Measurements from ENCODE around the gene ARFGAP2.

The ARFGAP2 gene

DNA sequence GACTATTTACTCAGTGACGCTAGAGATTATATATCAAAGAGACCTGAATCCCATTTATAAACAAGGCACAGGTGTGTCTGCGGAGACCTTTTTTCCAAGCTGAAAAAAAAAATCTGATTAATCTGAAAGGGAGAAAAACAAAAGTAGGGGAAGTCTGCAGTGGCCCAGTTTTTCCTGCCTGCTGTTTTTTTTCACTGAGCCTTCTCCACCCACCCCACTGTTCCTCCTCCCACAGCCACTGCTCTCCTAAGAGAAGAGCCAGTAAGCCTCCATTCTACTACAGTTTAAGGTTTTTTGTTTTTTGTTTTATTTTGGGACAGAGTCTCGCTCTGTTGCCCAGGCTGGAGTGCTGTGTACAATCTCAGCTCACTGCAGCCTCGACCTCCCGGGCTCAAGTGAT lies 18.4 kb downstream of the ARFGAP2 start:
- DNase-seq (ENCODE audit: low spot score), result no peak
- POLR2A ChIA-PET (ENCODE audit: low non-redundant PET), result no interaction called here
- TF ChIP-seq, protein P1, sequence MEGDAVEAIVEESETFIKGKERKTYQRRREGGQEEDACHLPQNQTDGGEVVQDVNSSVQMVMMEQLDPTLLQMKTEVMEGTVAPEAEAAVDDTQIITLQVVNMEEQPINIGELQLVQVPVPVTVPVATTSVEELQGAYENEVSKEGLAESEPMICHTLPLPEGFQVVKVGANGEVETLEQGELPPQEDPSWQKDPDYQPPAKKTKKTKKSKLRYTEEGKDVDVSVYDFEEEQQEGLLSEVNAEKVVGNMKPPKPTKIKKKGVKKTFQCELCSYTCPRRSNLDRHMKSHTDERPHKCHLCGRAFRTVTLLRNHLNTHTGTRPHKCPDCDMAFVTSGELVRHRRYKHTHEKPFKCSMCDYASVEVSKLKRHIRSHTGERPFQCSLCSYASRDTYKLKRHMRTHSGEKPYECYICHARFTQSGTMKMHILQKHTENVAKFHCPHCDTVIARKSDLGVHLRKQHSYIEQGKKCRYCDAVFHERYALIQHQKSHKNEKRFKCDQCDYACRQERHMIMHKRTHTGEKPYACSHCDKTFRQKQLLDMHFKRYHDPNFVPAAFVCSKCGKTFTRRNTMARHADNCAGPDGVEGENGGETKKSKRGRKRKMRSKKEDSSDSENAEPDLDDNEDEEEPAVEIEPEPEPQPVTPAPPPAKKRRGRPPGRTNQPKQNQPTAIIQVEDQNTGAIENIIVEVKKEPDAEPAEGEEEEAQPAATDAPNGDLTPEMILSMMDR (conservative IDR thresholded peaks at IDR 0.05; ENCODE audit: low read depth), result no peak
- CTCF ChIA-PET, result no interaction called here
- no peak overlapping the region for H3K27ac ChIP-seq

DNA sequence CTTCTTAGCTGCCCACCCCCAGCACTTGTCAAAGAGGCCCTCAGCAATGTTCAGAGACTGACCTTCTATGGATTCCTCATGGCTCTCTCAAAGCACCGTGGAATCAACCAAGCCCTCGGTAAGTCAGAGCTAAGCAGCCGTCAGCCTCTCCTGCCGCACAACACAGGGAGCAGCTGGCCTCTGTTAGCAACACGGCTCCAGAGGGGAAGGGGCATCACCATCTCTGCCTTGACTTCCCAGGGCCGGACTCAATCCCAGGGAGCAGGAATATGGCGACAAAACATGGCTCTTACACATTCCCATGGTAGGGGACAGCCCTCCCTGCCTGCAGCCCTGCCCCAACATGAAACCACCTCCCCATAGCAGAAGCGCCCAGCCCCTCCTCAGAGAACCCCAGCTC lies 18.9 kb downstream of the ARFGAP2 start:
- H3K27ac ChIP-seq, result no peak overlapping the region
- DNase-seq (ENCODE audit: low spot score), result no peak
- ChIA-PET POLR2A (ENCODE audit: low non-redundant PET) (no interaction called here), CTCF (interaction anchor here (1.0 kb wide), 1 partner anchor 239 kb away, joined by 3 read pairs; no protein-coding TSS in a partner anchor)
- TF ChIP-seq, protein P1 (conservative IDR thresholded peaks at IDR 0.05; ENCODE audit: low read depth), result no peak

DNA sequence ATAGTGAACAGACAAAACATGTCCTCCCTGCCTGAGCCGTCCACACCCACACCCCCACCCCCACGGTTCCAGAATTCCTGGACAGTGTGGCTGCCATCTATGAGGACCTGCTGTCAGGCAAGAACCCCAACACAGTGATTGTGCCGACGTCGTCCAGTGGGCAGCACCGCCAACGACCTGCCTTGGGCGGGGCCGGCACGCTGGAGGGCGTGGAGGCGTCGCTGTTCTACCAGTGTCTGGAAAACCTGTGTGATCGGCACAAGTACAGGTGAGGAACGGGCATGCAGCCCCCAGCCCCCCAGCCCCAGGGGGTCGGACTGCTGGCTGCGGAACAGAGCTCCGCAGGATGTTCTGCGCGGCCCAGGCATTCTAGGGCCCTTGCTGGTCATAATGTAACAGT lies 19.7 kb downstream of the ARFGAP2 start:
- ChIA-PET POLR2A (ENCODE audit: low non-redundant PET) (interaction anchor here (0.6 kb wide), 2 partner anchors 18 to 193 kb away, joined by 3 to 4 read pairs; no protein-coding TSS in a partner anchor), CTCF (interaction anchor here (1.0 kb wide), 1 partner anchor 238 kb away, joined by 3 read pairs; no protein-coding TSS in a partner anchor)
- no peak overlapping the region for H3K27ac ChIP-seq
- TF ChIP-seq, protein P1 (conservative IDR thresholded peaks at IDR 0.05; ENCODE audit: low read depth), result no peak
- no peak for DNase-seq (ENCODE audit: low spot score)

DNA sequence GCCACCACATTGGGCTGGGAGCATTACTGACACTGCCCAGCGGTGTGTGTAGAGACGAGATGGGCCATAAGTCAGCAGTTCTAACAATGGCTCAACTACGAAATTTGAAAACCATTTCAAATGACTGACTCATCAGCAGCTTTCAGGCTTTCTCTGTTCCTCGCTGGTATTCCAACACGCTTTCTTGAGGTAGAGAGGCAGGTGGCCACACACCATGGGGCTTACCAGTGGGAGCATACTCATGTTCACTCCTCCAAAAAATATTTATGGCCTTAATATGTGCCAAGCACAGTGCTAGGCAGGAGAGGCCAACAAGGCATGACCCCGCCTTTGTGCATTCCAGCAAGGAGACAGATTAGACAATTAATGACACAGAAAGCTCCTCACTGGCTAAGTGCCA lies 20.3 kb downstream of the ARFGAP2 start:
- POLR2A ChIA-PET (ENCODE audit: low non-redundant PET), result interaction anchor here (0.6 kb wide), 2 partner anchors 17 to 193 kb away, joined by 3 to 4 read pairs; no protein-coding TSS in a partner anchor
- CTCF ChIA-PET, result interaction anchor here (0.6 kb wide), 2 partner anchors 63 to 80 kb away, joined by 3 to 4 read pairs; no protein-coding TSS in a partner anchor
- TF ChIP-seq, protein P1 (conservative IDR thresholded peaks at IDR 0.05; ENCODE audit: low read depth), result no peak
- H3K27ac ChIP-seq, result no peak overlapping the region
- DNase-seq (ENCODE audit: low spot score), result no peak

DNA sequence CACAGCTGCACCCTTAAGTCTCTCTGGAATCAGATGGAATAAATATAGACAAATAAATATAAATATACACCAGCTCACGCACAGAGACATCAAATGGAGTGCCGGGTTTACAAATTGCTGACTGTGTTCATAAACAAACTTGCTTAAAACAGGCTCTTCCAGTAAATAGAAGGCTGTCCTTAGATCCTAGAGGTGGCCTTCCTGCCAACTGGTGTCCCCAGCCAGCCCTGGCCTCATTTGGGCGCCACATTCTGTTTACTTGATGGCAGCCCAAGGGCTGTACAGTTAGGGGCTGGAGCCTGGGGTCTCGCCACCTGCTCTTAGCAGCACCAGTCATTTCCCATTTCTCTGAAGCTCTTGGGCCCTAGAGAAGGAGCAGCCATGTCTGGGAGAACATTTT lies 20.8 kb downstream of the ARFGAP2 start:
- no peak overlapping the region for H3K27ac ChIP-seq
- POLR2A ChIA-PET (ENCODE audit: low non-redundant PET), result interaction anchor here (0.7 kb wide), 1 partner anchor 29 kb away, joined by 3 read pairs; no protein-coding TSS in a partner anchor
- CTCF ChIA-PET, result interaction anchor here (0.6 kb wide), 2 partner anchors 63 to 79 kb away, joined by 3 to 4 read pairs; no protein-coding TSS in a partner anchor
- no peak for DNase-seq (ENCODE audit: low spot score)
- TF ChIP-seq, protein P1 (conservative IDR thresholded peaks at IDR 0.05; ENCODE audit: low read depth), result no peak

DNA sequence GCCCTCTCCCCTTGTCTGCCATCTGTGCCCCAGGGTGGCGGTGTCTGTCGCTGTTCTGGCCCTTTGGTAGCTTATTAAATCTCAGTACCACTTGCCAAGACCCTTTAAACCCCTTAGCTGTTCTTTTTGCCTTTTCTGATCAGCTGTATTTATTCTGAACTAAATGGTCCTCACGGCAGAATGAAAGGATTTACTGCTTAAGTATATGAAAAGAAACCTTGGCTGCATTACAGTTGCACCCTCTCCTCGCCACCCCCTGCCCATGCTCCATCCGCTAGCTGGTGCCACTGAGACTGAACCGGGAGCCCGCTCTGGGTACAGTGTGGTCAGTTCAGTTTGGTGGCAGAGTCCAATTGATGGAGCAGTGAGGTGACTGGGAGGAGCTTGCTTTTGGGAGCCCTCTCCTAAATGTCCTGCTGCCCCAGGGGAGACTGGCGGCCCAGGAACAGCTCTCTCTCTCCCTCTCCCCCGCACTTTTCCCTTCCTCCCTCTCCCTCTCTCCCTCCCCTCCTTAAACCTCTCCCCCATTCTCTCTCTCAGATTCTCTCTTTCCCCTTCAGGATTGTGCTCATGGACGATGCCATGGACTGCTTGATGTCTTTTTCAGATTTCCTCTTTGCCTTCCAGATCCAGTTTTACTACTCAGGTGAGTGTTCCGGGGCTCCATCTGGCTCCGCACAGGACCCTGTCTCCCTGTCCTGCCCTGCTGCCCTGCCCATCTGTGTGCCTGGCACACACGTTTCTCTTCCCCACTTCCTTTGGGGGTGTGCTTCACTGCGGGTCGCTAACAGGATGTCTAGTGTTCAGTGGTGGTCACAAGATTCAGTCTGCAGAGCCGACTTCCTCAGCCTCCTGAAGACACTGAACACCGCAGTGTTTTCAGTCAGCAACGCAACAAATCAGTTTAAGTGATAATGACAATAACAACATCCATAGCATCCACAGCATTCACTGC lies 21.8 kb downstream of the ARFGAP2 start:
- CTCF ChIA-PET, result interaction anchor here (0.5 to 0.7 kb wide), 3 partner anchors 128 to 272 kb away, joined by 3 to 4 read pairs (median 4); no protein-coding TSS in a partner anchor
- TF ChIP-seq, protein P1 (conservative IDR thresholded peaks at IDR 0.05; ENCODE audit: low read depth), result no peak
- H3K27ac ChIP-seq, result no peak overlapping the region
- POLR2A ChIA-PET (ENCODE audit: low non-redundant PET), result interaction anchor here (0.6 to 0.7 kb wide), 3 partner anchors 8 to 371 kb away, joined by 3 to 6 read pairs (median 4); no protein-coding TSS in a partner anchor
- no peak for DNase-seq (ENCODE audit: low spot score)
